Liver (tissue), 3 donors: ENCODE data around the gene CPNE4.

Experiments used
- EGR1 ChIP-seq, 2 donors: IDR thresholded peaks; 2 replicates each; pipeline ENCODE4 v1.6.1; 2016 to 2018; ENCODE audit warnings: antibody characterized with exemption in 2 of 2, low read depth in 2 of 2
- JUND ChIP-seq, 2 donors: IDR thresholded peaks; 2 replicates each; pipeline ENCODE4 v1.6.1; 2016; ENCODE audit warnings: antibody characterized with exemption in 2 of 2
- NR2F2 ChIP-seq: IDR thresholded peaks from 2 replicates; pipeline ENCODE4 v1.6.1; 2016; ENCODE audit warnings: antibody characterized with exemption
- RAD21 ChIP-seq, 2 donors: IDR thresholded peaks; 2 replicates each; pipeline ENCODE4 v1.6.1; 2016; ENCODE audit warnings: antibody characterized with exemption in 2 of 2, mild to moderate bottlenecking in 2 of 2
- TAF1 ChIP-seq: conservative IDR thresholded peaks from 2 replicates; pipeline ENCODE4 v1.6.1; 2016; ENCODE audit warnings: antibody characterized with exemption, mild to moderate bottlenecking
- TF ChIP-seq, protein P1 (sequence below): IDR thresholded peaks from 2 replicates; pipeline ENCODE4 v1.6.1; 2016; ENCODE audit warnings: antibody characterized with exemption
- TF ChIP-seq, protein P2 (sequence below): fragments of 150-350 bp; IDR thresholded peaks from 2 replicates; pipeline ENCODE4 v1.5.1; 2017; ENCODE audit warnings: improper control_type of control experiment, low read depth, low read length; ENCODE audit not compliant: missing input control
- TF ChIP-seq, protein P3 (sequence below): IDR thresholded peaks from 2 replicates; pipeline ENCODE4 v1.6.1; 2016; ENCODE audit warnings: antibody characterized with exemption
- TF ChIP-seq, protein P4 (sequence below): IDR thresholded peaks from 2 replicates; pipeline ENCODE4 v1.6.1; 2016; ENCODE audit warnings: antibody characterized with exemption, mild to moderate bottlenecking
- donor health status: healthy.
- donor health status: healthy.

DNA sequence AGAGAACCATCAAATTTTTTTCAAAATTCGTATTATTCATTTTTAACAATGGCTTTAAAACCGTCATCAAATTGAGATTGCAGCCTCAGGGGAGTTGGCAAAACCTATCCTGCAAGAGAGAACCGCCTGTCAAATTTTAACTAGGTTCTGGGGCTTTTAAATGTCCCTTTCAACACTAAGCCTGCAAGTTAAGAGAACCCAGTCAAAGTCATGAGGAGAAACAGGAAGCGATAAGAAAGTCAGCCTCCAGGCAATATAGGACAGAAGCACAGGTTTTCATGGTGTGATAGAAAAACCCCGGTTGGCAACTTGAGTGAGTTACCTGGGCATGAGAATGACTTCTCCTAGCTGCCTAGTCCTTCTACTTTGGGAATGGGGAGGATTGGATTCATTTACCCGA, 59.8 kb downstream of the CPNE4 start:
- TF ChIP-seq, protein P1, sequence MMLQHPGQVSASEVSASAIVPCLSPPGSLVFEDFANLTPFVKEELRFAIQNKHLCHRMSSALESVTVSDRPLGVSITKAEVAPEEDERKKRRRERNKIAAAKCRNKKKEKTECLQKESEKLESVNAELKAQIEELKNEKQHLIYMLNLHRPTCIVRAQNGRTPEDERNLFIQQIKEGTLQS = no peak
- no peak for TF ChIP-seq NR2F2
- TF ChIP-seq, protein P2, sequence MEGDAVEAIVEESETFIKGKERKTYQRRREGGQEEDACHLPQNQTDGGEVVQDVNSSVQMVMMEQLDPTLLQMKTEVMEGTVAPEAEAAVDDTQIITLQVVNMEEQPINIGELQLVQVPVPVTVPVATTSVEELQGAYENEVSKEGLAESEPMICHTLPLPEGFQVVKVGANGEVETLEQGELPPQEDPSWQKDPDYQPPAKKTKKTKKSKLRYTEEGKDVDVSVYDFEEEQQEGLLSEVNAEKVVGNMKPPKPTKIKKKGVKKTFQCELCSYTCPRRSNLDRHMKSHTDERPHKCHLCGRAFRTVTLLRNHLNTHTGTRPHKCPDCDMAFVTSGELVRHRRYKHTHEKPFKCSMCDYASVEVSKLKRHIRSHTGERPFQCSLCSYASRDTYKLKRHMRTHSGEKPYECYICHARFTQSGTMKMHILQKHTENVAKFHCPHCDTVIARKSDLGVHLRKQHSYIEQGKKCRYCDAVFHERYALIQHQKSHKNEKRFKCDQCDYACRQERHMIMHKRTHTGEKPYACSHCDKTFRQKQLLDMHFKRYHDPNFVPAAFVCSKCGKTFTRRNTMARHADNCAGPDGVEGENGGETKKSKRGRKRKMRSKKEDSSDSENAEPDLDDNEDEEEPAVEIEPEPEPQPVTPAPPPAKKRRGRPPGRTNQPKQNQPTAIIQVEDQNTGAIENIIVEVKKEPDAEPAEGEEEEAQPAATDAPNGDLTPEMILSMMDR = no peak
- TF ChIP-seq TAF1 = no peak
- TF ChIP-seq, protein P3, sequence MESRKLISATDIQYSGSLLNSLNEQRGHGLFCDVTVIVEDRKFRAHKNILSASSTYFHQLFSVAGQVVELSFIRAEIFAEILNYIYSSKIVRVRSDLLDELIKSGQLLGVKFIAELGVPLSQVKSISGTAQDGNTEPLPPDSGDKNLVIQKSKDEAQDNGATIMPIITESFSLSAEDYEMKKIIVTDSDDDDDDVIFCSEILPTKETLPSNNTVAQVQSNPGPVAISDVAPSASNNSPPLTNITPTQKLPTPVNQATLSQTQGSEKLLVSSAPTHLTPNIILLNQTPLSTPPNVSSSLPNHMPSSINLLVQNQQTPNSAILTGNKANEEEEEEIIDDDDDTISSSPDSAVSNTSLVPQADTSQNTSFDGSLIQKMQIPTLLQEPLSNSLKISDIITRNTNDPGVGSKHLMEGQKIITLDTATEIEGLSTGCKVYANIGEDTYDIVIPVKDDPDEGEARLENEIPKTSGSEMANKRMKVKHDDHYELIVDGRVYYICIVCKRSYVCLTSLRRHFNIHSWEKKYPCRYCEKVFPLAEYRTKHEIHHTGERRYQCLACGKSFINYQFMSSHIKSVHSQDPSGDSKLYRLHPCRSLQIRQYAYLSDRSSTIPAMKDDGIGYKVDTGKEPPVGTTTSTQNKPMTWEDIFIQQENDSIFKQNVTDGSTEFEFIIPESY = no peak
- TF ChIP-seq, protein P4, sequence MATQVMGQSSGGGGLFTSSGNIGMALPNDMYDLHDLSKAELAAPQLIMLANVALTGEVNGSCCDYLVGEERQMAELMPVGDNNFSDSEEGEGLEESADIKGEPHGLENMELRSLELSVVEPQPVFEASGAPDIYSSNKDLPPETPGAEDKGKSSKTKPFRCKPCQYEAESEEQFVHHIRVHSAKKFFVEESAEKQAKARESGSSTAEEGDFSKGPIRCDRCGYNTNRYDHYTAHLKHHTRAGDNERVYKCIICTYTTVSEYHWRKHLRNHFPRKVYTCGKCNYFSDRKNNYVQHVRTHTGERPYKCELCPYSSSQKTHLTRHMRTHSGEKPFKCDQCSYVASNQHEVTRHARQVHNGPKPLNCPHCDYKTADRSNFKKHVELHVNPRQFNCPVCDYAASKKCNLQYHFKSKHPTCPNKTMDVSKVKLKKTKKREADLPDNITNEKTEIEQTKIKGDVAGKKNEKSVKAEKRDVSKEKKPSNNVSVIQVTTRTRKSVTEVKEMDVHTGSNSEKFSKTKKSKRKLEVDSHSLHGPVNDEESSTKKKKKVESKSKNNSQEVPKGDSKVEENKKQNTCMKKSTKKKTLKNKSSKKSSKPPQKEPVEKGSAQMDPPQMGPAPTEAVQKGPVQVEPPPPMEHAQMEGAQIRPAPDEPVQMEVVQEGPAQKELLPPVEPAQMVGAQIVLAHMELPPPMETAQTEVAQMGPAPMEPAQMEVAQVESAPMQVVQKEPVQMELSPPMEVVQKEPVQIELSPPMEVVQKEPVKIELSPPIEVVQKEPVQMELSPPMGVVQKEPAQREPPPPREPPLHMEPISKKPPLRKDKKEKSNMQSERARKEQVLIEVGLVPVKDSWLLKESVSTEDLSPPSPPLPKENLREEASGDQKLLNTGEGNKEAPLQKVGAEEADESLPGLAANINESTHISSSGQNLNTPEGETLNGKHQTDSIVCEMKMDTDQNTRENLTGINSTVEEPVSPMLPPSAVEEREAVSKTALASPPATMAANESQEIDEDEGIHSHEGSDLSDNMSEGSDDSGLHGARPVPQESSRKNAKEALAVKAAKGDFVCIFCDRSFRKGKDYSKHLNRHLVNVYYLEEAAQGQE = no peak
- TF ChIP-seq EGR1 (IDR thresholded peaks at IDR 0.05; ENCODE audit: low read depth in 2 of 2) = no peak
- no peak for TF ChIP-seq RAD21 (IDR thresholded peaks at IDR 0.05)
- no peak for TF ChIP-seq JUND (IDR thresholded peaks at IDR 0.05)
